GM21786 (cell line): ENCODE measurements around the gene HHATL.
"Not testable (repeated sequence)": the region's sequence is repeated elsewhere in the genome, so short reads cannot be mapped to it uniquely, and the experiment has no call there.

Experiments used
- ATAC-seq: cut with Tn5 transposase; IDR thresholded peaks from one replicate; pipeline ENCODE4 v1.9.1; 2021; ENCODE audit not compliant: unreplicated experiment

The HHATL gene

GRCh38 chr3:42734263-42734860 is 31.8 kb upstream of the HHATL start:
- ATAC-seq: no peak

DNA sequence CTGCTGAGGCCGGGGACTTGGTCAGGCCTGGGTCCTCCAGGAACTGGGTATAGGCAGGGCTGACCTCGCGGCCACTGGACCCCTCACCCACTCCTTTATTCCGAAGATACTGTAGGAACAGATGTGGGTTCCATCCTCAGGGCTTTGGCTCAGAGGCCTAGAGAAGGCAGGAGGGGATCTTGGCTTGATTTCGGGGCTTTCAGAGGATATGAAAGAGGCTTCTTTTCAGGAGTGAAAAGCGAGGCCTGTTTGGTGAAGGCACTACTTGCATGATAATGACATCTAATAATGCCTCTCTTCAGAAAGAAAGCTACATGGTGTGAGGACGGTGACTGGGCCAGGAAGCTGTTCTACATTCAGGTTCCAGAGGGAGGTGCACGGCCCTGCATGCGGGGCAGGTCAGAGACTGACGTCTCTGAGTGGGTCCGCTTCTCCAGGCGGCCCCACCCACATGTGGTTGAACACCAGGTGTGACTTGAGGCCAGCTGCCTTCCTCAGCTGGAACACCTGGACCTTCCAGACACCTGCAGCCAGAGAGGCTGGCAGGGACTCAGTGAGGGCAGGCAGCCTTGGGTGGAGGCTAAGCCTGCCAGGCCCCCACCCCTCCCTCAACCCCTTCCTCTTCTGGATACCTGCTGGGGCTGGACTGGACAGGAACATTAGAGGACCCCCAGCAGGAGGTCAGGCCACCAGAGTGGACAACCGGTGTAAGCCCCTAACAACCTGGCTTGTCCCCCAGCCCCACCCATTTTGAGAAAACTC is 31.1 kb upstream of the HHATL start:
- ATAC-seq: no peak

GRCh38 chr3:42732829-42733459 is 30.3 kb upstream of the HHATL start:
- no peak for ATAC-seq

DNA sequence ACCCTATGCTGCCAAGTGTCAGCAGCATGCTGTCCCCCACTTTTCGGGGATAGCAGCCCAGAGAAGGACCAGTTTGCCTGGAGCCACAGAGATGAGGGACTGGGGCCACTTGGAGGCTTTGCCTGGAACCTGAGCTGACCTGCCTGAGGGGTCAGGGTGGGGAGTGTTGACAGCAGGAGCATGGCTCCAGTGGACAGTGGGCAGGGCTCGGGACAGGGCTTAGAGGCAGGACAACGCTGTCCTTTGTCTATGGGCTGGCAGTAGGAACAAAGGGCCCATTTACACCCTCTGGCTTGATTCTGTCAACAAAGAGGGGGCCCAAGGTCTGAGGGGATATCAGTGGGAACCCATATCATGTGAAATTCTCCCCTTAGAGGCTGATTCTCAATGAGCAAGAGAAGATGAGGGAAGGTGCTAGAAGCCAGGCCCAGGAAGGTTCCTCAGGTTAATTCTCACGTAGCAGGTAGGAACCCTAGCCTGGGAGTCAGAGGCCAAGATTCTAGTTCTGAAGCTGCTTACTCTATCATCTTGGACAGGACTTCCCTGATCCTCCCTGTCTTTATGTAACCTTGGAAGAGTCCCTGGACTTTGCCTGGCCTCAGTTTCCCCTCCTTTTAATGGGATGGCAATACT is 29.7 kb upstream of the HHATL start:
- no peak for ATAC-seq

DNA sequence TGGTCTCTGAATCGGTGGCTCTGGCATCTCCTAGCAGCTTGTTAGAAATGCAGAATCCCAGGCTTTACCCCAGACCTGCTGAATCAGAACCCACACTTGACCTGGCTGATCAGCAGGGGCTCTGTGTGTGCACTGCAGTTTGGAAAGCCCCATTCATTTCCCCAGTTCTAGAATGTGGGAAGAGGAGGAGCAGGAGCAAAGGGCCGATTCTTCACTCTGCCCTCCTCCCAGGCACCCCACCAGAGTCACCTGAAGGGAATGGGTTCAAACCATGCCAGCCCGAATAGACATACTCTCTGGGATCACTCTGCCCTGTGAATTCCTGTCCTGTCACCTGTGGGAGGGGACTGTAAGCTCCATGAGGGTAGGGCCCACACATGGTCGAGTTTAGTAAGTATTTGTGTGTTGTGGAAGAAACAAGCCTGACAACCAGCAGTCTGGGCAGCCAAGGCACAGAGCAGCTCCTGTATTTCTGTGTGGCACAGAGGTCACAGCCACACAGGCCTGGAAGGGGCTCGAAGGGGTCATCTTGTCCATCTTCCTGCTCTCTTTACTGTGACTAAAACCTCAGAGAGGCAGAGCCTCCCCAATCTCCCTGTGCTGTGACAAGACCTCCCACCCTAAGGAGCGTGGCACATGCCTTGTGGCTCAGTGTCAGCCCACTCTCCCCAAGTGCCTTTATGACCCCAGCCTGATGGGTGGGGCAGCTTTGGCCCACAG is 29.0 kb upstream of the HHATL start:
- ATAC-seq: no peak

DNA sequence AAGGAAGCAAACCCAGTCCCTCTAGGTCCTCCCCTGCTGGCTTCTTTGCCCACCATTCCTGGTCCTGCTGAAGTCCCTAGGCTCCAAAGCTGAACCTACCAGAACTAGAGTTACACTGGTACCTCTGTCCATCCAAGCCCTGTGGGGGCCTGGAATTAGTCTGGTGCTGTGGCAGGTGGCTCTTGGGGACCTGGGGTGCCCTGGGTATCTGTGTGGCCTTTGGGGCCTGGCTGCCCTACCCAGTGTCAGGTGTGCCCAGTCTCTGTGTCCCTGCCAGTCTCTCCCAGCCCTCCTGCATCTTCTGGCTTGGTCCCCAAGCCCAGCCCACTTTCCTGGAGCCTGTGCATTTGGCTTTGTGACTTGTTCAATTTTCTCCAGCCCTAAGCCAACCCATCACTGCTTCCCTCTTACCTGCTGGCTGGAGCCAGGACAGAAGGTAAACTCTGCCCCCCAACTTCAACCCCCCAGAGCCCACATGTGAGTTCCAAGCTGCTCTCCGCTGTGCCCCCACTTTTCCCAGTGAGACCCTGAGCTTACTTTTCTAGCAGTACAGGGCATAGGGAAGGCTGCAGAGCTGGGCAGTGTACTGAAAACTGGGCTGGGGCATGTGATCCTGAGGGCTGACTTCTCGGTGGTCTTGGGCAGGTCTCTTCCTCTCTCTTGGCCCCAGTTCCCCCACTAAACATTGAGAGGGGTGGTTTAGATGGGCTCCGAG is 28.3 kb upstream of the HHATL start:
- no peak for ATAC-seq

- ATAC-seq: no peak
Observed at GRCh38 chr3:42730294-42730693, 27.7 kb upstream of the HHATL start.

- ATAC-seq: no peak
Observed at GRCh38 chr3:42729404-42730145, 27.0 kb upstream of the HHATL start.

DNA sequence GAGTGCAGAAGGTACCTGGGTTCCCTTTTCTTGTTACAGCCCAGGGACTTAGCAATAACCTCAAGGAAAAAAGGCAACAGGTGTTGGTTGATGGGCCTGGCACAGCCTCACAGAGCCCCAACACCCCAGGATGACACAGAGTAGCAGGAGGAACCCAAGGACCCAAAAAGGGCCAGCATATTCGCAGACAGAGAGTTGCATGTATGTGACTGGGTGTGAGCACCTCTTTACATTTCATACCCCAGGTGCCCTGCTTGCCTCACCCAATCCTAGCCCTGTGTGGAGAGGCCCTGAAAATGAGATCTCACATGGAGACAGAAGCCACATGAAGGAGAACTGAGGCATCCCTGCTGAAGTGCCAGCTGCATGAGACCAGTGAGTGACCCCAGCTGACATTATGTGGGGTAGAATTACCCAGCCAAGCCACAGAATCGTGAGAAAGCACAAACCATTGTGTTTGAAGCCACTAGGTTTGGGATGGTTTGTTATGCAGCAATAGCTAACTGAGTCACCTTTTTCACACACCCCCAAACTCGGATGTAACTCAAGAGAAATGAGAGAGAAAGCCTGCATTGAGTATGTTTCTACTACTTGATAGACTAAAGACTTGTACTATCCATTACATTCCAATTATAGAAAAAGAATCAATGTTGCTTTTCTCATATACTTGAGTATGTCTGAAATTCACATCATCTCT is 26.2 kb upstream of the HHATL start:
- no peak for ATAC-seq

DNA sequence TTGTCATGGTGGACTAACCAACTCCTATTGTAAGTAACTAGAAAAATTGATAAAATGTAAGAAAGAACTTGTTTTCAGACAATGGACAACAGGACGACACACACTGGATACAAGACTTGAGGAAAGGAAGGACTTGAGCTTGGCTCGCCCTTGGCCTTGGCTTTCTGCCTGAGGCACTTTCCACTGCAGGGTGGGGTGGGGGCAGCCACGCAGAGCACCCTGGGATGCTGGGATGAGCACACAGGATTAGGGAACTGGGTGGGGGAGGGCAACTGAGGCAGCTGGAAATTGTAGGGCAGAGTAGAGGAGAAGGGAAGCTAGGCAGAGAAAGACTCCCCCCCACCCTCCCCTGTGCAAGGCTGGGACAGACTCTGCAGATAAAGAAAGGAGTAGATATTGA is 25.5 kb upstream of the HHATL start:
- no peak for ATAC-seq

DNA sequence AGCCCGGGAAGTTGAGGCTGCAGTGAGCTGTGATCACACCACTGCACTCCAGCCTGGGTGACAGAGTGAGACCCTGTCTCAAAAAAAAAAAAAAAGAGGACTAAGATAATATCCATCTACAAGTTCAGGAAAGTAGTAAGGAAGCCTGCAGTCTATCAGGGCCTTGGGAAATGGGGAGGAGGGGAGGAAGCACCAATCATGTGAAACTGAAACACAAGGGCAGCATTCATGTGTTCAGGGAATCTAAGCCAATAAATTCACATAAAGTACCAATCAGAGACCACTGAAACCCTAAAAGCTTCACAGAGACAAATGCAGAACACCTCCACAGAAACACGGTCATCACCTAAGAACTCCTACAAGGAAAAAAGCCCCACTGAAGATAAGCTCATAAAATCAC is 22.9 kb upstream of the HHATL start:
- ATAC-seq: no peak

- no peak for ATAC-seq
Observed at GRCh38 chr3:42723219-42723618, 20.6 kb upstream of the HHATL start.

DNA sequence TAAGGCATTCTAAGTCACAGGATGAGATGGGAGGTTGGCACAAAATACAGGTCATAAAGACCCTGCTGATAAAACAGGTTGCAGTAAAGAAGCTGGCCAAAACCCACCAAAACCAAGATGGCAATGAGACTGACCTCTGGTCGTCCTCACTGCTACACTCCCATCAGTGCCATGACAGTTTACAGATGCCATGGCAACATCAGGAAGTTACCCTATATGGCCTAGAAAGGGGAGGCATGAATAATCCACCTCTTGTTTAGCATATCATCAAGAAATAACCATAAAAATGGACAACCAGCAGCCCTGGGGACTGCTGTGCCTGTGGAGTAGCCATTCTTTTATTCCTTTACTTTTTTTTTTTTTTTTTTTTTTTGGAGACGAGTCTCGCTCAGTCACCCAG is 19.8 kb upstream of the HHATL start:
- not testable (repeated sequence) for ATAC-seq

DNA sequence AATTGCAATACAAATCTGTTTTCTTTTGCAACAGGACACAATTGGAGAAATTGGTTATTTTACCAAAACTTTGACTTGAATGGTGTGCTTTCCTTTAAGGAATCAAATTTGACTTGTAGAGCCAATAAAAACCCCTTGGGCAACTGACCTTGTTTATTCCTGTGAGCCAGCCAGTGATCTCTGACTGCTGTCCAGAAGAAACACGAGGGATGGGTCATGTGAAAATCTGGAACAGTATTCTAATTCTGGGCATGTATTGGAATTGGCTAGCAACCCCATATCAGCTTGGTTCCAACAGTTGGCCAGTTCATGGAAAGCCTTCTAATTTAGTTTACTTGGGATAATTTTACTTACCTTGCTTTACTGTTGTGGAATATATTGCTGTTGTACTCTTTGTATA is 19.1 kb upstream of the HHATL start:
- ATAC-seq: no peak

DNA sequence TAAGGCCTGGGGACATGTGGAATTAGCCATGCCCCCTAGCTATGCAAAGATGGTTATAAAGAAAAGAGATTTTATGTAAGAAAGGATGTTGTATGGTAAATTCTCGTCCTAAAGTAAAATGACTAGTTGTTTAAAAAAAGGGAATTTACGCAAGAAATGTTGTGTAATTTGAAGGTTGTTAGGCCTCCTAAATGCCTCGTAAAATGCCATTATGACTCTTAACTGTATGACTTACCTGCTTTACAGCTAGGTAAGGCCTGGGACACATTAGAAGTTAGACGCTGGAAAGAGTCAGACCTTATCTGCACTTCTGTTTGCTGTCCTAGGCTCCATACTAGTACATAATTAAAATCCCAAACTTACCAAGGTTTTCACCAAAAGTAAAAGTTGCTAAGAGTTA is 17.5 kb upstream of the HHATL start:
- ATAC-seq: no peak

DNA sequence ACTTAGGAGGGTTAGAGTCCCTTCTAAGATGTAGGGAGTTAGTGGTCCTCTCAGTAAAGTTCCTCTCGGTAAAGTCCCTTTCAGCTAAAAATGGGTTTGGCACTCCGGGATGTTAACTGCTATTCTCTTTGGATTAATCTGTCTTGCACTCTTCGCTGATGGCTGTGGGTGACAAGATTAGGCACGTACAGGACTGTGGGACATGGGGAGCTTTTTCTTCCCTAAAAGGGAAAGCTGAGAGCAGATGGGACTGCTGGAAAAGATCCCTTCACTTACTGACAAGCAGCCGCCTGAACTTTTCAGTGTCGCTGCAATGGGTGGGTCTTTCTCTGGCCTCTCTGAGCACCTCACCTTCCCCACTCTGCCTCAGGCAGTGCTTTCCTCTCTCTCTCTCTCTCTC is 16.4 kb upstream of the HHATL start:
- no peak for ATAC-seq

GRCh38 chr3:42718338-42718737 is 15.7 kb upstream of the HHATL start:
- no peak for ATAC-seq

- no peak for ATAC-seq
Observed at GRCh38 chr3:42717306-42717705, 14.7 kb upstream of the HHATL start.

GRCh38 chr3:42714171-42714852 is 11.7 kb upstream of the HHATL start:
- no peak for ATAC-seq
